Measurements from ENCODE around the gene TNC. TPM values are rescaled to one million over a fixed set of nuclear protein-coding genes. Genes with fewer than 3 reads are reported as not detected.

Gene TNC
- total RNA-seq, 6 experiments from 2014 or later = 51.6 to 86.3 (median 70.4) TPM

- peak; percentile 50 for DNase-seq
- no peaks in the 10 kb centered on the region for H3K9me3 Mint-ChIP-seq
- H3K4me1 Mint-ChIP-seq (ENCODE audit: low read depth) = peaks cover 66% of the 10 kb centered on the region
- peak overlapping the region; percentile 42 for H3K27ac Mint-ChIP-seq
- H3K27me3 Mint-ChIP-seq (ENCODE audit: insufficient read depth) = no peaks in the 10 kb centered on the region
- peaks cover 25% of the 10 kb centered on the region; the same call in 1 of the 2 replicates for H3K36me3 Mint-ChIP-seq (ENCODE audit: low read depth)
- TF ChIP-seq, protein P1, sequence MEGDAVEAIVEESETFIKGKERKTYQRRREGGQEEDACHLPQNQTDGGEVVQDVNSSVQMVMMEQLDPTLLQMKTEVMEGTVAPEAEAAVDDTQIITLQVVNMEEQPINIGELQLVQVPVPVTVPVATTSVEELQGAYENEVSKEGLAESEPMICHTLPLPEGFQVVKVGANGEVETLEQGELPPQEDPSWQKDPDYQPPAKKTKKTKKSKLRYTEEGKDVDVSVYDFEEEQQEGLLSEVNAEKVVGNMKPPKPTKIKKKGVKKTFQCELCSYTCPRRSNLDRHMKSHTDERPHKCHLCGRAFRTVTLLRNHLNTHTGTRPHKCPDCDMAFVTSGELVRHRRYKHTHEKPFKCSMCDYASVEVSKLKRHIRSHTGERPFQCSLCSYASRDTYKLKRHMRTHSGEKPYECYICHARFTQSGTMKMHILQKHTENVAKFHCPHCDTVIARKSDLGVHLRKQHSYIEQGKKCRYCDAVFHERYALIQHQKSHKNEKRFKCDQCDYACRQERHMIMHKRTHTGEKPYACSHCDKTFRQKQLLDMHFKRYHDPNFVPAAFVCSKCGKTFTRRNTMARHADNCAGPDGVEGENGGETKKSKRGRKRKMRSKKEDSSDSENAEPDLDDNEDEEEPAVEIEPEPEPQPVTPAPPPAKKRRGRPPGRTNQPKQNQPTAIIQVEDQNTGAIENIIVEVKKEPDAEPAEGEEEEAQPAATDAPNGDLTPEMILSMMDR (IDR thresholded peaks at IDR 0.05) = no peak
- peak overlapping the region; percentile 16 for H3K4me3 Mint-ChIP-seq
These were observed 13.0 kb downstream of the TNC start for GRCh38 chr9:115104908-115105307.

DNA sequence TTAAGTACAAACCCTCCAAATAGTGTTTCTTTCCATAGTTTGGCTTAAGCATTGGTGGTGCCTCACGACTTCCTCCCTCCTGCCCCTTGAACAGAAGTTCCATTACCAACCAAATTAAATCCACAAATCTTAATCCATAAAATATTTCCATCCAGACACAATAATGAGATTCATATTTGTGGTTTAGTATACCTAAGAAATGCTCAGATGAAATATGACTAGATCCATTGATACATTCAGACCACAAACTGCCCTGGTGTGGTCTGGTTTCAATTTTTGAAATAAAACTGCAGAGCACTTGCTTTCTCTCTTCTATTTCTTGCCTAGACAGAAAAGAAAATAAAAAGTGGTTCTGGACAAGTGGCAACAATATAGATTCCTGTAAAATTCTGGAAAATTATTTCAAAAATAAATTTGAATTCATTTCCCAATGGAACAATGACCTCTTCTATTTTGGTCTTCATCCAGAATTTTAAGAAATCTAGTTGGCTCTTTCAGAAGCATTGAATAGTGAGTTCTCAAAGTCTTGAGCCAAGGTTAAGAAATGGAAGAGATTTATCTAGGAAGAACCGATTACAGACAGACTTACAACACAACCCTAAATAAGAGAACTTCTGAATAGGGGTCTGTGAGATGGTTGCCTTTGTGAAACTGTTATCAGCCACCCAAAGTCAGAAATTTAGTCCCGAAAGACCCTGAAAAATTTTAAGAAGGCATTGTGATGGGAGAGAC lies 14.0 kb downstream of the TNC start:
- no peak for DNase-seq
- Mint-ChIP-seq H3K27ac (no peak overlapping the region), H3K4me3 (no peak overlapping the region), H3K9me3 (no peaks in the 10 kb centered on the region), H3K36me3 (ENCODE audit: low read depth) (peaks cover 17% of the 10 kb centered on the region; the same call in 1 of the 2 replicates), H3K27me3 (ENCODE audit: insufficient read depth) (no peaks in the 10 kb centered on the region), H3K4me1 (ENCODE audit: low read depth) (peaks cover 57% of the 10 kb centered on the region)
- TF ChIP-seq, protein P1 (IDR thresholded peaks at IDR 0.05) = no peak

DNA sequence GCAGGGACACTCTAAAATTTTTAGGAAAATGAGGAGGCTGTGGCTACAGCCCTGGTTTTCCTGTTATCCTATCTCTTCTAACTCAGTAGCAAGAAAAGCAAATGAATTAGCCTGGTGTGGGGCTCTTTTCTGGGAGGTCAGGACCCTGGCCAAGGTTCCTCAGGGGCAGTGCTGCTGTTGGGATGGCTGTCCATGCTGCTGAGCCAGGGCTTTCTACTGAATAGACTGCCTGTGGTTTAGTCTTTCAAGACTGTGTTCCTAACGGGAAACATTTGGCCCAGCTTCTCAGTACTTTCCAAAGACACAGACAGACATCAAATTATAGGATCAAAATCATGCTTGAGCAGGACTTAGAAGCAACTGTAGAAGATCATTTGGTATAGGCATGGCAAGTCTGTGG lies 18.1 kb downstream of the TNC start:
- no peaks in the 10 kb centered on the region for H3K9me3 Mint-ChIP-seq
- no peak overlapping the region for H3K4me3 Mint-ChIP-seq
- H3K27me3 Mint-ChIP-seq (ENCODE audit: insufficient read depth) = no peaks in the 10 kb centered on the region

GRCh38 chr9:115098226-115098965 lies 19.6 kb downstream of the TNC start:
- H3K4me1 Mint-ChIP-seq (ENCODE audit: low read depth) = peaks cover 22% of the 10 kb centered on the region
- no peak overlapping the region for H3K27ac Mint-ChIP-seq
- no peaks in the 10 kb centered on the region for H3K9me3 Mint-ChIP-seq
- TF ChIP-seq, protein P1 (IDR thresholded peaks at IDR 0.05) = no peak
- no peaks in the 10 kb centered on the region for H3K27me3 Mint-ChIP-seq (ENCODE audit: insufficient read depth)
- H3K4me3 Mint-ChIP-seq = no peak overlapping the region
- no peak for DNase-seq
- peaks cover 25% of the 10 kb centered on the region for H3K36me3 Mint-ChIP-seq (ENCODE audit: low read depth)

More for the DNA sequence above, 18.1 kb downstream of the TNC start:
- Mint-ChIP-seq H3K27ac (no peak overlapping the region), H3K36me3 (ENCODE audit: low read depth) (peaks cover 22% of the 10 kb centered on the region), H3K4me1 (ENCODE audit: low read depth) (peaks cover 28% of the 10 kb centered on the region)
- no peak for DNase-seq
- TF ChIP-seq, protein P1 (IDR thresholded peaks at IDR 0.05) = no peak

DNA sequence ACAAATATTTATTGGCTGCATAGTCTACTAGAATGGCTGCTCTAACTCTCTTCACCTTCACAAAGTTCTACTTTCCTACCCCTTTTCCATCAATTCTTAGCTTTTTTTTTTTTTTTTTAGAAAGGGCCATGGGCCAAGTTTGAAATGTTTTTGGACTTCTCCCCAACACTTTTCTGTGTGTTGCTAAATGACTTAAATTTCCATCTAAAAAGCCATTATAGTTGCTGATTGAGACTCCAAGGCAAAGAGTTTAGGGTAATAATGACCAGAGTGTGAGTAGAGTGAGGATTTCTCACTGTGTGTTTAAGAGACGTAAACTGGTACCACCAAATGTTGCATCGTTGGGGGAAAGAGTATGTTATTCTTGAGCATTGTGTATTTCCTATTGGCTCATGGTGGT lies 24.4 kb downstream of the TNC start:
- Mint-ChIP-seq H3K27me3 (ENCODE audit: insufficient read depth) (no peaks in the 10 kb centered on the region), H3K36me3 (ENCODE audit: low read depth) (peaks cover 27% of the 10 kb centered on the region), H3K27ac (no peak overlapping the region), H3K9me3 (no peaks in the 10 kb centered on the region), H3K4me1 (ENCODE audit: low read depth) (peaks cover 23% of the 10 kb centered on the region), H3K4me3 (no peak overlapping the region)
- TF ChIP-seq, protein P1 (IDR thresholded peaks at IDR 0.05) = no peak
- DNase-seq = no peak

Measured in HFFc6 (cell line).